Smooth muscle cell (in vitro differentiated cells): ENCODE data around the gene DIPK1A. TPM values are rescaled to one million over a fixed set of nuclear protein-coding genes. Genes with fewer than 3 reads are reported as not detected.

Experiments
- DNase-seq: peaks from one replicate; lab custom pipeline; 2025; ENCODE audit not compliant: unreplicated experiment; lab: John Stamatoyannopoulos, UW
- H2AFZ ChIP-seq: fragments of 200-600 bp; sonication (generic); 2 replicates; pipeline ENCODE4 v1.6.0; 2016; ENCODE audit warnings: antibody characterized with exemption, low read depth, mild to moderate bottlenecking
- H3F3A ChIP-seq: fragments of 200-600 bp; sonication (generic); 2 replicates; pipeline ENCODE4 v1.6.0; 2017; ENCODE audit warnings: antibody characterized with exemption, low read depth
- H3K27ac ChIP-seq: fragments of 200-600 bp; sonication (generic); 2 replicates; pipeline ENCODE4 v1.5.1; 2016; ENCODE audit warnings: low read depth, mild to moderate bottlenecking
- H3K27me3 ChIP-seq: fragments of 200-600 bp; sonication (generic); 2 replicates; pipeline ENCODE4 v1.6.1; 2016; ENCODE audit warnings: low read depth, mild to moderate bottlenecking
- H3K36me3 ChIP-seq: fragments of 200-600 bp; sonication (generic); 2 replicates; pipeline ENCODE4 v1.5.1; 2016; ENCODE audit warnings: low read depth
- H3K4me1 ChIP-seq: fragments of 200-600 bp; sonication (generic); 2 replicates; pipeline ENCODE4 v1.5.1; 2016; ENCODE audit warnings: low read depth
- H3K4me2 ChIP-seq: fragments of 200-600 bp; sonication (generic); 2 replicates; pipeline ENCODE4 v1.6.0; 2016; ENCODE audit warnings: mild to moderate bottlenecking
- H3K4me3 ChIP-seq: fragments of 200-600 bp; sonication (generic); 2 replicates; pipeline ENCODE4 v1.5.1; 2016; ENCODE audit warnings: mild to moderate bottlenecking
- H3K79me2 ChIP-seq: fragments of 200-600 bp; sonication (generic); 2 replicates; pipeline ENCODE4 v1.6.0; 2016; ENCODE audit warnings: low read depth, mild to moderate bottlenecking
- H3K9ac ChIP-seq: fragments of 200-600 bp; sonication (generic); 2 replicates; pipeline ENCODE4 v1.6.0; 2016; ENCODE audit warnings: low read depth
- H3K9me3 ChIP-seq: fragments of 200-600 bp; sonication (generic); replicated peaks from 2 replicates; pipeline ENCODE4 v1.5.1; 2016; ENCODE audit warnings: low read depth
- H4K20me1 ChIP-seq: fragments of 200-600 bp; sonication (generic); 2 replicates; pipeline ENCODE4 v1.6.0; 2016; ENCODE audit warnings: low read depth
- CTCF ChIP-seq: fragments of 200-600 bp; sonication (generic); IDR thresholded peaks from 2 replicates; pipeline ENCODE4 v1.5.1; 2017; ENCODE audit warnings: borderline replicate concordance, mild to moderate bottlenecking, antibody characterized with exemption; ENCODE audit not compliant: insufficient read depth, poor library complexity, severe bottlenecking
- WGBS: methylation state at CpG from one replicate; pipeline ENCODE4 v1.1.7; 2016; ENCODE audit warnings: low lambda C conversion rate; 5-methylcytosine and 5-hydroxymethylcytosine counted together
- polyA plus RNA-seq: library from polyadenylated mRNA; unstranded; fragments of >200 nt; fragmentation: Nextera tagmentation; extraction: Ambion mirVana; gene quantifications from 2 replicates; pipeline ENCODE4 v1.2.1, GENCODE V29; 2016
- total RNA-seq: library from RNA; depleted of rRNA; stranded (reverse); fragments of >200 nt; gene quantifications from 2 replicates; pipeline ENCODE4 v1.2.3, GENCODE V29; 2014

DIPK1A gene
- total and polyA plus RNA-seq, 2 experiments from 2014 or later: 7.3 to 8.3 TPM

GRCh38 chr1:93004566-93005251, 43.4 kb upstream of the DIPK1A start:
- WGBS: 82% methylated on average over 5 of the region's 5 CpGs
- Histone ChIP-seq H3K27me3 (no peaks in the 10 kb centered on the region), H3K4me3 (no peak overlapping the region), H2AFZ (no peak overlapping the region), H3K4me1 (peaks cover 13% of the 10 kb centered on the region), H3K9me3 (no peaks in the 10 kb centered on the region), H3F3A (no peaks in the 10 kb centered on the region), H3K4me2 (no peak overlapping the region), H3K36me3 (no peaks in the 10 kb centered on the region), H3K9ac (no peak overlapping the region), H3K27ac (no peak overlapping the region), H4K20me1 (no peaks in the 10 kb centered on the region), H3K79me2 (no peaks in the 10 kb centered on the region)
- DNase-seq: no peak
- TF ChIP-seq CTCF: no peak

GRCh38 chr1:93003981-93004380, 42.7 kb upstream of the DIPK1A start:
- H3K4me2 ChIP-seq: no peak overlapping the region

GRCh38 chr1:93002781-93003180, 41.5 kb upstream of the DIPK1A start:
- H3K4me1 ChIP-seq: peaks cover 13% of the 10 kb centered on the region
- H4K20me1 ChIP-seq: no peaks in the 10 kb centered on the region
- 85% methylated on average over 2 of the region's 2 CpGs for WGBS
- H3F3A ChIP-seq: no peaks in the 10 kb centered on the region
- no peaks in the 10 kb centered on the region for H3K36me3 ChIP-seq
- H2AFZ ChIP-seq: no peak overlapping the region
- H3K9me3 ChIP-seq: no peaks in the 10 kb centered on the region
- no peak for DNase-seq
- H3K4me2 ChIP-seq: no peak overlapping the region
- H3K9ac ChIP-seq: no peak overlapping the region
- no peaks in the 10 kb centered on the region for H3K27me3 ChIP-seq
- no peak overlapping the region for H3K27ac ChIP-seq
- no peak overlapping the region for H3K4me3 ChIP-seq
- no peak for TF ChIP-seq CTCF
- H3K79me2 ChIP-seq: no peaks in the 10 kb centered on the region

More at GRCh38 chr1:93003981-93004380, 42.7 kb upstream of the DIPK1A start:
- Histone ChIP-seq H3K36me3 (no peaks in the 10 kb centered on the region), H3K27me3 (no peaks in the 10 kb centered on the region), H4K20me1 (no peaks in the 10 kb centered on the region), H3K27ac (no peak overlapping the region), H3K9me3 (no peaks in the 10 kb centered on the region), H3K4me1 (peaks cover 13% of the 10 kb centered on the region), H2AFZ (no peak overlapping the region), H3K4me3 (no peak overlapping the region), H3F3A (no peaks in the 10 kb centered on the region), H3K79me2 (no peaks in the 10 kb centered on the region), H3K9ac (no peak overlapping the region)
- no peak for TF ChIP-seq CTCF
- WGBS: 92% methylated on average over 5 of the region's 5 CpGs
- DNase-seq: no peak

- H2AFZ ChIP-seq: no peak overlapping the region
- no peaks in the 10 kb centered on the region for H4K20me1 ChIP-seq
- no peak overlapping the region for H3K9ac ChIP-seq
- H3K9me3 ChIP-seq: no peaks in the 10 kb centered on the region
- H3K4me2 ChIP-seq: no peak overlapping the region
- no peak for DNase-seq
- H3K79me2 ChIP-seq: no peaks in the 10 kb centered on the region
- no peak overlapping the region for H3K4me3 ChIP-seq
- no peak for TF ChIP-seq CTCF
- no peaks in the 10 kb centered on the region for H3K27me3 ChIP-seq
- H3K36me3 ChIP-seq: no peaks in the 10 kb centered on the region
- H3K27ac ChIP-seq: no peak overlapping the region
- peaks cover 13% of the 10 kb centered on the region for H3K4me1 ChIP-seq
- no peaks in the 10 kb centered on the region for H3F3A ChIP-seq
Measured at GRCh38 chr1:93001893-93002292, 40.6 kb upstream of the DIPK1A start.
